Type B pancreatic cell (in vitro differentiated cells): ENCODE results near the gene RERE. TPM values are rescaled to one million over a fixed set of nuclear protein-coding genes. Genes with fewer than 3 reads are reported as not detected.

Experiments
- DNase-seq: peaks from one replicate; pipeline ENCODE4 v3.0.0; 2021; ENCODE audit warnings: mixed read lengths; ENCODE audit not compliant: unreplicated experiment; ENCODE audit errors: extremely low spot score
- H3K27ac Mint-ChIP-seq: 2 replicates; pipeline ENCODE4 v1.8.0; 2021; ENCODE audit warnings: mild to moderate bottlenecking, mixed read lengths
- H3K27me3 Mint-ChIP-seq: 2 replicates; pipeline ENCODE4 v1.8.0; 2021; ENCODE audit warnings: mixed read lengths
- H3K36me3 Mint-ChIP-seq: 2 replicates; pipeline ENCODE4 v1.8.0; 2021; ENCODE audit warnings: mixed read lengths
- H3K4me1 Mint-ChIP-seq: one replicate; pipeline ENCODE4 v1.8.0; 2021; ENCODE audit warnings: mixed read lengths; ENCODE audit not compliant: unreplicated experiment
- H3K4me3 Mint-ChIP-seq: 2 replicates; pipeline ENCODE4 v1.8.0; 2021; ENCODE audit warnings: mild to moderate bottlenecking, mixed read lengths
- H3K9me3 Mint-ChIP-seq: 2 replicates; pipeline ENCODE4 v1.8.0; 2021; ENCODE audit warnings: mixed read lengths
- CTCF ChIP-seq: fragments of 200-600 bp; sonication (generic); conservative IDR thresholded peaks from 2 replicates; pipeline ENCODE4 v1.5.0; 2021; ENCODE audit warnings: antibody characterized with exemption, mild to moderate bottlenecking
- total RNA-seq: library from RNA; stranded (reverse); gene quantifications from 2 replicates; pipeline ENCODE4 v1.2.1, GENCODE V29; 2021; ENCODE audit warnings: low replicate concordance

The RERE gene
- total RNA-seq, 1 donor from 2014 or later, result 141 TPM

DNA sequence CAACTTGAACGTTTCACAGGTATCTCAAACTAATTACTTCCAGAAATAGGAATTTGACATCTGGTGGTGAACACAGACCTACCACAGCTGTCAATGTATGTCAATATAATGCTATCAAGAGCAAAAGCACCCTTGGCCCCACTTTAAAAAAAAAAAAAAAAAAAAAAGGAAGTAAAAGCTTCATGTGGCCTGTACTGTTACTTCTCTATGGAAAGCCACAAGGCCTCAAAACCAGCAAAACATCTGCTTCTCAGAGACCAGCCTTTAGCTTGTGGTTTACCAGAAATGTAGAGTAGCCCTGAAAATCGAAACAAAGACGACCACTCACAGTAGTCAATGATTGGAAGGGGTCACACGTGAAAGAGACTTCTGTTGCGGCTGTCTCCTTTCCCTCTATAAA lies 389.9 kb downstream of the RERE start:
- Mint-ChIP-seq H3K4me1 (peaks cover 23% of the 10 kb centered on the region), H3K9me3 (no peaks in the 10 kb centered on the region), H3K4me3 (no peak overlapping the region), H3K36me3 (peaks cover 4% of the 10 kb centered on the region), H3K27me3 (no peaks in the 10 kb centered on the region), H3K27ac (no peak overlapping the region)
- no peak for TF ChIP-seq CTCF
- no peak for DNase-seq

- Mint-ChIP-seq H3K9me3 (no peaks in the 10 kb centered on the region), H3K4me3 (no peak overlapping the region), H3K4me1 (peaks cover 20% of the 10 kb centered on the region), H3K27me3 (no peaks in the 10 kb centered on the region), H3K36me3 (peaks cover 4% of the 10 kb centered on the region), H3K27ac (no peak overlapping the region)
- TF ChIP-seq CTCF, result no peak
- DNase-seq, result no peak
Observed at GRCh38 chr1:8426996-8427395, 390.4 kb downstream of the RERE start.

DNA sequence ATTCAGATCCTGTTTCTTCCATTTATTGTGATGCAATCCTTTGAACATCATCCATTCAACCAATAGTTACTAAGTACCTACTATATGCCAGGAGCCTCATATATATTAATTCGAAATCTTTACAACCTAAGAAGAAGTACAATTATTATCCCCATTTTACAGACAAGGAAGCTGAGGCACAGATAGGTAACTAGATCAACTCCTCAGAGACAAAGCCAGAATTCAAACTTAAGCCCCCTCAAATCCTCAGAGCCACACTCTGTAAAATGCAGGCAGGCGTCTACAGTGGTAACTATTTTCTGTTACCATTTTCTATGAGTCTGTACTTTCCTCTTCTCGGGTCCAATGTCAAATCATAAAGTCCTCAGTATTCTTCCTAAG lies 391.7 kb downstream of the RERE start:
- Mint-ChIP-seq H3K4me1 (peaks cover 17% of the 10 kb centered on the region), H3K27me3 (no peaks in the 10 kb centered on the region), H3K27ac (peak overlapping the region; percentile 95), H3K4me3 (peak overlapping the region; percentile 92), H3K9me3 (no peaks in the 10 kb centered on the region), H3K36me3 (peaks cover 4% of the 10 kb centered on the region)
- DNase-seq, result no peak
- no peak for TF ChIP-seq CTCF

DNA sequence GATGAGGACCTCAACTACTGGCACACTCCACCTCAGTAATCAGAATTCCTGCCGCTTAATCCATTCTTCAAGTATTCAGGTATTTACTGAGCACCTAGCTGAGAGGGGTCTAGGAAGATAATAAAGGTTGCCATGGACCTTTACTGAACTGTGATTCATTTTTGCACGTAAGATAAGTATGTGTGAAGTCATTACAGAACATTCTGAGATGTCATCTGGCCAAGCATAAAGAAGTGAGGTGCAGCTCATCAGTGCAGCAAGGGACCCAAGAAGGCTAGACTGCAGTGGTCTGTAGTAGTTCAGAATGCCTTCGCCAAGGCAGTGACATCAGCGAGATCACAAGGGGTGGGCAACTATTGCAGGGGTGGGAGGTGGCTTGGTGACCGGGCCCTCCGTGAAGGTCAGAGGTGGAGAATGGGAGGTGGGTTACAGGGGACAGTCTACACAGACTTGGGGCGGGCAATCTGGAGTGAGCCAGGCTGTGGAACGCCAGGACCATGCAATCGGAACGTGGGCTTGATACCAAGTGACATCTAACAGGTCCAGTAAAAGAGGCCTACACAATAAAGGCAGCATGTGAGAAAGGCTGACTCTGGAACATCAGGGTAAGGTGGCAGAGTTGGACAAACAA lies 392.2 kb downstream of the RERE start:
- Mint-ChIP-seq H3K36me3 (peaks cover 4% of the 10 kb centered on the region), H3K27ac (peak overlapping the region; percentile 95), H3K4me3 (peak overlapping the region; percentile 92), H3K27me3 (no peaks in the 10 kb centered on the region), H3K4me1 (peaks cover 17% of the 10 kb centered on the region), H3K9me3 (no peaks in the 10 kb centered on the region)
- DNase-seq, result no peak
- no peak for TF ChIP-seq CTCF

GRCh38 chr1:8424539-8425116 lies 392.8 kb downstream of the RERE start:
- Mint-ChIP-seq H3K27ac (peak overlapping the region; percentile 95), H3K27me3 (no peaks in the 10 kb centered on the region), H3K4me3 (peak overlapping the region; percentile 92), H3K36me3 (peaks cover 4% of the 10 kb centered on the region), H3K4me1 (peaks cover 17% of the 10 kb centered on the region), H3K9me3 (no peaks in the 10 kb centered on the region)
- DNase-seq, result no peak
- no peak for TF ChIP-seq CTCF
